WTC11 (cell line): ENCODE measurements around the gene IRX5. TPM values are rescaled to one million over a fixed set of nuclear protein-coding genes. Genes with fewer than 3 reads are reported as not detected.

ENCODE experiments used
- ATAC-seq: fragments of 200-7000 bp; cut with Tn5 transposase; 2 replicates; pipeline ENCODE4 v1.10.0; 2021; ENCODE audit warnings: mild to moderate bottlenecking, moderate library complexity
- CTCF ChIA-PET: fragments of 300-600 bp; sonication (Branson Sonifier 250); formaldehyde crosslinking; loops from one replicate; lab custom pipeline; 2021; ENCODE audit warnings: antibody characterized with exemption; lab: Charles Lee
- POLR2A ChIA-PET: fragments of 350-600 bp; sonication (Branson Sonifier 250); formaldehyde crosslinking; loops from one replicate; lab custom pipeline; 2021; ENCODE audit warnings: antibody characterized with exemption; lab: Charles Lee
- DNase-seq: peaks from one replicate; pipeline ENCODE4 v3.0.0; 2021; ENCODE audit warnings: low spot score
- H3K27ac Mint-ChIP-seq: 2 replicates; pipeline ENCODE4 v1.8.0; 2021; ENCODE audit warnings: mixed read lengths
- H3K27me3 Mint-ChIP-seq: 2 replicates; pipeline ENCODE4 v1.8.0; 2021; ENCODE audit warnings: low read depth, mild to moderate bottlenecking, moderate library complexity, mixed read lengths
- H3K36me3 Mint-ChIP-seq: 2 replicates; pipeline ENCODE4 v1.8.0; 2021; ENCODE audit warnings: mixed read lengths
- H3K4me1 Mint-ChIP-seq: 2 replicates; pipeline ENCODE4 v1.8.0; 2022; ENCODE audit warnings: mixed read lengths
- H3K4me3 Mint-ChIP-seq: 2 replicates; pipeline ENCODE4 v1.8.0; 2021; ENCODE audit warnings: mild to moderate bottlenecking, moderate library complexity, mixed read lengths
- H3K9me3 Mint-ChIP-seq: 2 replicates; pipeline ENCODE4 v1.8.0; 2021; ENCODE audit warnings: mixed read lengths
- CTCF ChIP-seq: fragments of 200-600 bp; IDR thresholded peaks from 2 replicates; pipeline ENCODE4 v1.8.0; 2022; ENCODE audit warnings: antibody characterized with exemption
- E2F1 ChIP-seq: sonication (generic); formaldehyde crosslinking; IDR thresholded peaks from 2 replicates; pipeline ENCODE4 v1.8.0; 2022; ENCODE audit warnings: mild to moderate bottlenecking, missing genetic modification reagents
- ELF4 ChIP-seq: sonication (generic); formaldehyde crosslinking; IDR thresholded peaks from 2 replicates; pipeline ENCODE4 v1.8.1; 2022; ENCODE audit warnings: low read depth, mild to moderate bottlenecking, moderate library complexity, missing genetic modification reagents
- EMX1 ChIP-seq: fragments of 250-450 bp; sonication (Bioruptor Pico); IDR thresholded peaks from 2 replicates; pipeline ENCODE4 v1.8.0; 2021; ENCODE audit warnings: mild to moderate bottlenecking
- ESRRA ChIP-seq: sonication (generic); formaldehyde crosslinking; IDR thresholded peaks from 2 replicates; pipeline ENCODE4 v1.8.1; 2022; ENCODE audit warnings: mild to moderate bottlenecking, missing genetic modification reagents, borderline replicate concordance
- FOXK1 ChIP-seq: sonication (generic); formaldehyde crosslinking; IDR thresholded peaks from 2 replicates; pipeline ENCODE4 v1.8.0; 2022; ENCODE audit warnings: mild to moderate bottlenecking, moderate library complexity, missing genetic modification reagents
- FOXP4 ChIP-seq: sonication (generic); formaldehyde crosslinking; IDR thresholded peaks from 2 replicates; pipeline ENCODE4 v1.8.0; 2022; ENCODE audit warnings: mild to moderate bottlenecking, missing genetic modification reagents
- IRF1 ChIP-seq: sonication (generic); formaldehyde crosslinking; IDR thresholded peaks from 2 replicates; pipeline ENCODE4 v1.8.0; 2023; ENCODE audit warnings: missing genetic modification reagents
- JUN ChIP-seq: sonication (generic); formaldehyde crosslinking; IDR thresholded peaks from 2 replicates; pipeline ENCODE4 v1.8.0; 2023; ENCODE audit warnings: mild to moderate bottlenecking, missing genetic modification reagents
- KAT7 ChIP-seq: sonication (generic); formaldehyde crosslinking; IDR thresholded peaks from 2 replicates; pipeline ENCODE4 v1.8.1; 2023; ENCODE audit warnings: missing genetic modification reagents, mild to moderate bottlenecking, borderline replicate concordance
- MYBL2 ChIP-seq: sonication (generic); formaldehyde crosslinking; IDR thresholded peaks from 2 replicates; pipeline ENCODE4 v1.8.1; 2023; ENCODE audit warnings: mild to moderate bottlenecking, moderate library complexity, missing genetic modification reagents
- PREB ChIP-seq: sonication (generic); formaldehyde crosslinking; IDR thresholded peaks from 2 replicates; pipeline ENCODE4 v1.8.1; 2022; ENCODE audit warnings: mild to moderate bottlenecking, missing genetic modification reagents, moderate library complexity, borderline replicate concordance
- PRRX2 ChIP-seq: fragments of 250-450 bp; sonication (Bioruptor Pico); IDR thresholded peaks from 2 replicates; pipeline ENCODE4 v1.8.0; 2021; ENCODE audit warnings: mild to moderate bottlenecking
- TEAD4 ChIP-seq: sonication (generic); formaldehyde crosslinking; IDR thresholded peaks from 2 replicates; pipeline ENCODE4 v1.8.0; 2022; ENCODE audit warnings: mild to moderate bottlenecking, missing genetic modification reagents
- USF1 ChIP-seq: sonication (generic); formaldehyde crosslinking; IDR thresholded peaks from 2 replicates; pipeline ENCODE4 v1.8.0; 2022; ENCODE audit warnings: mild to moderate bottlenecking, missing genetic modification reagents
- ZNF219 ChIP-seq: sonication (generic); formaldehyde crosslinking; IDR thresholded peaks from 2 replicates; pipeline ENCODE4 v1.8.0; 2023; ENCODE audit warnings: missing genetic modification reagents, mild to moderate bottlenecking, borderline replicate concordance
- ZNF263 ChIP-seq: sonication (generic); formaldehyde crosslinking; IDR thresholded peaks from 2 replicates; pipeline ENCODE4 v1.8.1; 2022; ENCODE audit warnings: low read depth, mild to moderate bottlenecking, moderate library complexity, missing genetic modification reagents
- ZNF317 ChIP-seq: sonication (generic); formaldehyde crosslinking; IDR thresholded peaks from 2 replicates; pipeline ENCODE4 v1.8.1; 2023; ENCODE audit warnings: low read depth, mild to moderate bottlenecking, moderate library complexity, missing genetic modification reagents, borderline replicate concordance
- ZNF425 ChIP-seq: fragments of 250-450 bp; sonication (Bioruptor Pico); conservative IDR thresholded peaks from 2 replicates; pipeline ENCODE4 v1.9.0; 2021; ENCODE audit warnings: mild to moderate bottlenecking
- ZNF512 ChIP-seq: sonication (generic); formaldehyde crosslinking; IDR thresholded peaks from 2 replicates; pipeline ENCODE4 v1.8.1; 2022; ENCODE audit warnings: missing genetic modification reagents, borderline replicate concordance
- total RNA-seq: library from RNA; stranded (reverse); gene quantifications from 3 replicates; pipeline ENCODE4 v1.2.3, GENCODE V29; 2021

IRX5 gene
- total RNA-seq, 1 experiment from 2014 or later: 0.35 TPM

GRCh38 chr16:54928411-54929089 is 2.1 kb upstream of the IRX5 start:
- DNase-seq: no peak
- Mint-ChIP-seq H3K27ac (no peak overlapping the region), H3K36me3 (peaks cover under 1% of the 10 kb centered on the region; the same call in 1 of the 2 replicates), H3K9me3 (no peaks in the 10 kb centered on the region), H3K4me3 (peak overlapping the region; percentile 76), H3K4me1 (peaks cover 29% of the 10 kb centered on the region), H3K27me3 (peaks cover 77% of the 10 kb centered on the region)
- POLR2A ChIA-PET: interaction anchor here (0.7 kb wide), 1 partner anchor 642 kb away, joined by 3 read pairs; the partner anchor contains the start of gene IRX3
- no peak for ATAC-seq
- CTCF ChIA-PET: interaction anchor here (0.6 to 2.4 kb wide), 7 partner anchors 29 to 643 kb away, joined by 3 to 7 read pairs (median 4); partner anchors contain the start of gene IRX3
- TF ChIP-seq MYBL2 (CRISPR knock-in tag): no peak
- no peak for TF ChIP-seq JUN (CRISPR knock-in tag)
- no peak for TF ChIP-seq PRRX2
- TF ChIP-seq ZNF317 (CRISPR knock-in tag): no peak
- no peak for TF ChIP-seq CTCF
- no peak for TF ChIP-seq ZNF263 (CRISPR knock-in tag)
- no peak for TF ChIP-seq PREB (CRISPR knock-in tag)
- TF ChIP-seq TEAD4 (CRISPR knock-in tag): no peak
- no peak for TF ChIP-seq E2F1 (CRISPR knock-in tag)

- Mint-ChIP-seq H3K27ac (peak overlapping the region; percentile 53; the same call in 1 of the 2 replicates), H3K4me3 (peak overlapping the region; percentile 97), H3K27me3 (peaks cover 85% of the 10 kb centered on the region), H3K4me1 (peaks cover 32% of the 10 kb centered on the region), H3K36me3 (peaks cover 2% of the 10 kb centered on the region; the same call in 1 of the 2 replicates), H3K9me3 (no peaks in the 10 kb centered on the region)
- ATAC-seq: peak; percentile 89
- POLR2A ChIA-PET: interaction anchor here (0.7 kb wide), 1 partner anchor 642 kb away, joined by 3 read pairs; the partner anchor contains the start of gene IRX3
- DNase-seq: peak; percentile 100
- CTCF ChIA-PET: interaction anchor here (0.6 to 2.4 kb wide), 13 partner anchors 11 to 647 kb away, joined by 3 to 11 read pairs (median 4); partner anchors contain the start of genes IRX3 and IRX6
- TF ChIP-seq USF1 (CRISPR knock-in tag) (peak; percentile 58; the same call in 1 of the 2 replicates), EMX1 (CRISPR knock-in tag) (no peak), KAT7 (no peak), FOXP4 (CRISPR knock-in tag) (no peak), ZNF512 (CRISPR knock-in tag) (no peak), ZNF425 (CRISPR knock-in tag) (no peak), ELF4 (no peak), FOXK1 (CRISPR knock-in tag) (peak; percentile 58), ZNF219 (CRISPR knock-in tag) (no peak), IRF1 (CRISPR knock-in tag) (no peak), ESRRA (CRISPR knock-in tag) (no peak)
These were observed 1.3 kb upstream of the IRX5 start for GRCh38 chr16:54929090-54930004.
